ENCODE measurements around the gene PPCS.

- TF ChIP-seq CTCF (IDR thresholded peaks at IDR 0.05; ENCODE audit: borderline replicate concordance, extremely low read depth, low read length, poor library complexity, severe bottlenecking): no peak
- TF ChIP-seq EZH2 (IDR thresholded peaks at IDR 0.05; ENCODE audit: borderline replicate concordance, low read depth, low read length, severe bottlenecking): no peak
Observed at GRCh38 chr1:42490237-42490636, 33.9 kb downstream of the PPCS start.

Measured in DND-41 (cell line).